Measurements from ENCODE around the gene TDRD1. TPM values are rescaled to one million over a fixed set of nuclear protein-coding genes. Genes with fewer than 3 reads are reported as not detected.
"Not testable (repeated sequence)": the region's sequence is repeated elsewhere in the genome, so short reads cannot be mapped to it uniquely, and the experiment has no call there.

The TDRD1 gene
- total RNA-seq, 1 donor: 0.72 TPM

GRCh38 chr10:114138581-114138980 is 40.6 kb upstream of the TDRD1 start:
- H3K36me3 ChIP-seq (ENCODE audit: insufficient read depth, low read length): peaks cover 11% of the 10 kb centered on the region
- H3K27ac ChIP-seq (ENCODE audit: low read depth, low read length): no peak overlapping the region
- H3K4me2 ChIP-seq (ENCODE audit: insufficient read depth, low read length): no peak overlapping the region
- no peak overlapping the region for H2AFZ ChIP-seq (ENCODE audit: low read length)
- H3K9me3 ChIP-seq (ENCODE audit: low read depth, low read length): no peaks in the 10 kb centered on the region
- TF ChIP-seq, protein P1, sequence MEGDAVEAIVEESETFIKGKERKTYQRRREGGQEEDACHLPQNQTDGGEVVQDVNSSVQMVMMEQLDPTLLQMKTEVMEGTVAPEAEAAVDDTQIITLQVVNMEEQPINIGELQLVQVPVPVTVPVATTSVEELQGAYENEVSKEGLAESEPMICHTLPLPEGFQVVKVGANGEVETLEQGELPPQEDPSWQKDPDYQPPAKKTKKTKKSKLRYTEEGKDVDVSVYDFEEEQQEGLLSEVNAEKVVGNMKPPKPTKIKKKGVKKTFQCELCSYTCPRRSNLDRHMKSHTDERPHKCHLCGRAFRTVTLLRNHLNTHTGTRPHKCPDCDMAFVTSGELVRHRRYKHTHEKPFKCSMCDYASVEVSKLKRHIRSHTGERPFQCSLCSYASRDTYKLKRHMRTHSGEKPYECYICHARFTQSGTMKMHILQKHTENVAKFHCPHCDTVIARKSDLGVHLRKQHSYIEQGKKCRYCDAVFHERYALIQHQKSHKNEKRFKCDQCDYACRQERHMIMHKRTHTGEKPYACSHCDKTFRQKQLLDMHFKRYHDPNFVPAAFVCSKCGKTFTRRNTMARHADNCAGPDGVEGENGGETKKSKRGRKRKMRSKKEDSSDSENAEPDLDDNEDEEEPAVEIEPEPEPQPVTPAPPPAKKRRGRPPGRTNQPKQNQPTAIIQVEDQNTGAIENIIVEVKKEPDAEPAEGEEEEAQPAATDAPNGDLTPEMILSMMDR (IDR thresholded peaks at IDR 0.05; ENCODE audit: extremely low read depth, low read depth, low read length): no peak
- no peak overlapping the region for H3K4me3 ChIP-seq (ENCODE audit: insufficient read depth, low read length)
- H3K4me1 ChIP-seq (ENCODE audit: insufficient read depth, low read length): no peaks in the 10 kb centered on the region
- H3K79me2 ChIP-seq (ENCODE audit: insufficient read depth, low read length): no peaks in the 10 kb centered on the region
- no peaks in the 10 kb centered on the region for H3K27me3 ChIP-seq (ENCODE audit: insufficient read depth, low read length)
- no peaks in the 10 kb centered on the region for H4K20me1 ChIP-seq (ENCODE audit: insufficient read depth, low read length)
- no peak for DNase-seq (ENCODE audit: insufficient read length, low spot score, missing footprints)

GRCh38 chr10:114140036-114140435 is 39.1 kb upstream of the TDRD1 start:
- no peaks in the 10 kb centered on the region for H3K79me2 ChIP-seq (ENCODE audit: insufficient read depth, low read length)
- H3K9me3 ChIP-seq (ENCODE audit: low read depth, low read length): no peaks in the 10 kb centered on the region
- DNase-seq (ENCODE audit: insufficient read length, low spot score, missing footprints): no peak
- H3K4me1 ChIP-seq (ENCODE audit: insufficient read depth, low read length): no peaks in the 10 kb centered on the region
- H4K20me1 ChIP-seq (ENCODE audit: insufficient read depth, low read length): no peaks in the 10 kb centered on the region
- no peak overlapping the region for H3K4me2 ChIP-seq (ENCODE audit: insufficient read depth, low read length)
- no peak overlapping the region for H3K4me3 ChIP-seq (ENCODE audit: insufficient read depth, low read length)
- no peaks in the 10 kb centered on the region for H3K27me3 ChIP-seq (ENCODE audit: insufficient read depth, low read length)
- H2AFZ ChIP-seq (ENCODE audit: low read length): no peak overlapping the region
- H3K27ac ChIP-seq (ENCODE audit: low read depth, low read length): no peak overlapping the region
- TF ChIP-seq, protein P1 (IDR thresholded peaks at IDR 0.05; ENCODE audit: extremely low read depth, low read depth, low read length): no peak
- peaks cover 11% of the 10 kb centered on the region for H3K36me3 ChIP-seq (ENCODE audit: insufficient read depth, low read length)

GRCh38 chr10:114140827-114141226 is 38.3 kb upstream of the TDRD1 start:
- H3K4me2 ChIP-seq (ENCODE audit: insufficient read depth, low read length); H3K79me2 ChIP-seq (ENCODE audit: insufficient read depth, low read length); H3K27ac ChIP-seq (ENCODE audit: low read depth, low read length); DNase-seq (ENCODE audit: insufficient read length, low spot score, missing footprints); H3K36me3 ChIP-seq (ENCODE audit: insufficient read depth, low read length); H3K4me1 ChIP-seq (ENCODE audit: insufficient read depth, low read length); H2AFZ ChIP-seq (ENCODE audit: low read length); H3K27me3 ChIP-seq (ENCODE audit: insufficient read depth, low read length); H4K20me1 ChIP-seq (ENCODE audit: insufficient read depth, low read length); H3K9me3 ChIP-seq (ENCODE audit: low read depth, low read length); H3K4me3 ChIP-seq (ENCODE audit: insufficient read depth, low read length): not testable (repeated sequence)

- Histone ChIP-seq H3K9me3 (ENCODE audit: low read depth, low read length) (no peaks in the 10 kb centered on the region), H3K4me2 (ENCODE audit: insufficient read depth, low read length) (no peak overlapping the region), H4K20me1 (ENCODE audit: insufficient read depth, low read length) (no peaks in the 10 kb centered on the region), H3K4me1 (ENCODE audit: insufficient read depth, low read length) (no peaks in the 10 kb centered on the region), H2AFZ (ENCODE audit: low read length) (no peak overlapping the region), H3K27ac (ENCODE audit: low read depth, low read length) (no peak overlapping the region), H3K36me3 (ENCODE audit: insufficient read depth, low read length) (peaks cover 3% of the 10 kb centered on the region), H3K79me2 (ENCODE audit: insufficient read depth, low read length) (no peaks in the 10 kb centered on the region), H3K27me3 (ENCODE audit: insufficient read depth, low read length) (no peaks in the 10 kb centered on the region), H3K4me3 (ENCODE audit: insufficient read depth, low read length) (no peak overlapping the region)
- TF ChIP-seq, protein P1 (IDR thresholded peaks at IDR 0.05; ENCODE audit: extremely low read depth, low read depth, low read length): no peak
- no peak for DNase-seq (ENCODE audit: insufficient read length, low spot score, missing footprints)
Measured at GRCh38 chr10:114142018-114142417, 37.1 kb upstream of the TDRD1 start.
